ENCODE data around the gene SLC25A41.

DNA sequence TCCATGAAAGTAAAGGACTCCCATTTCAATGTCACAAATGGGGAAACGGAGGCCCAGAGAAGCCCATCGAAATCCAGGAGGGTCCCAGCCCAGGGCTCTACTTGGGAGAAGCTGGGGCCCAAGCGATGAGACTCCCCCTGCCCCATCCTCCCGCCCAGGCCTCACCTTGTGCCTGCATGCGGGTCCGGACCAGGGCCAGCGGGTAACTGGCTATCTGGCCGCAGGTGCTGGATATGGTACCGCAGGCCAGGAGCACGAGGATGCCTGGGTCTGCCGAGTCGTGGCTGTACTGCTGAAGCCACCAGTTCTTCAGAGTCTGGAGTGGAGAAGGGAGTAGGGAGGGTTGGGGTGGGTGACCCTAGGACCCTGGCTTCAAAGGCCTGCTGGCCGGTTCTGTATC, 10.4 kb upstream of the SLC25A41 start:
- TF ChIP-seq POLR2A (IDR thresholded peaks at IDR 0.05; ENCODE audit: low read length) (no peak), GATA1 (IDR thresholded peaks at IDR 0.05; ENCODE audit: low read depth, low read length) (no peak)
